ENCODE results near the gene ZNF195. TPM values are rescaled to one million over a fixed set of nuclear protein-coding genes. Genes with fewer than 3 reads are reported as not detected.

The ZNF195 gene
- total RNA-seq, 1 donor from 2014 or later = 72.2 TPM

- no peak for DNase-seq (ENCODE audit: low spot score)
- Histone ChIP-seq H2AFZ (replicated peaks) (no peak overlapping the region), H3K9me3 (ENCODE audit: low read depth) (no peaks in the 10 kb centered on the region), H3K4me1 (no peaks in the 10 kb centered on the region), H3K27me3 (no peaks in the 10 kb centered on the region), H3K36me3 (no peaks in the 10 kb centered on the region), H3F3A (ENCODE audit: low read depth) (peaks cover 4% of the 10 kb centered on the region), H3K4me3 (no peak overlapping the region), H3K79me2 (ENCODE audit: low read depth) (no peaks in the 10 kb centered on the region), H3K9ac (no peak overlapping the region), H4K20me1 (ENCODE audit: low read depth) (no peaks in the 10 kb centered on the region), H3K27ac (no peak overlapping the region), H3K4me2 (no peak overlapping the region)
- Mint-ChIP-seq H3K4me3 (no peak overlapping the region), H3K4me1 (no peaks in the 10 kb centered on the region), H3K27ac (no peak overlapping the region), H3K36me3 (peaks cover 27% of the 10 kb centered on the region), H3K27me3 (ENCODE audit: insufficient read depth, low read depth) (peaks cover 15% of the 10 kb centered on the region), H3K9me3 (peaks cover 33% of the 10 kb centered on the region)
- TF ChIP-seq EZH2phosphoT487 (IDR thresholded peaks at IDR 0.05) (no peak), CTCF (IDR thresholded peaks at IDR 0.05) (no peak), EZH2 (IDR thresholded peaks at IDR 0.05) (no peak)
Measured at GRCh38 chr11:3353066-3353465, 25.9 kb downstream of the ZNF195 start.

- H3F3A ChIP-seq (ENCODE audit: low read depth) = no peaks in the 10 kb centered on the region
- Mint-ChIP-seq H3K9me3 (peaks cover 34% of the 10 kb centered on the region), H3K36me3 (peaks cover 19% of the 10 kb centered on the region), H3K27ac (no peak overlapping the region), H3K27me3 (ENCODE audit: insufficient read depth, low read depth) (peaks cover 9% of the 10 kb centered on the region), H3K4me3 (no peak overlapping the region), H3K4me1 (no peaks in the 10 kb centered on the region)
- H3K4me1 ChIP-seq = no peaks in the 10 kb centered on the region
- no peaks in the 10 kb centered on the region for H3K36me3 ChIP-seq
- no peak for TF ChIP-seq EZH2phosphoT487 (IDR thresholded peaks at IDR 0.05)
- TF ChIP-seq CTCF (IDR thresholded peaks at IDR 0.05) = no peak
- no peak for TF ChIP-seq EZH2 (IDR thresholded peaks at IDR 0.05)
- H4K20me1 ChIP-seq (ENCODE audit: low read depth) = no peaks in the 10 kb centered on the region
- H3K9ac ChIP-seq = no peak overlapping the region
- H3K9me3 ChIP-seq (ENCODE audit: low read depth) = no peaks in the 10 kb centered on the region
- no peak overlapping the region for H3K4me2 ChIP-seq
- no peak for DNase-seq (ENCODE audit: low spot score)
- no peak overlapping the region for H3K27ac ChIP-seq
- no peaks in the 10 kb centered on the region for H3K79me2 ChIP-seq (ENCODE audit: low read depth)
- no peak overlapping the region for H3K4me3 ChIP-seq
- no peaks in the 10 kb centered on the region for H3K27me3 ChIP-seq
- H2AFZ ChIP-seq (replicated peaks) = no peak overlapping the region
Measured at GRCh38 chr11:3347127-3347526, 31.8 kb downstream of the ZNF195 start.

GRCh38 chr11:3346587-3346986 is 32.4 kb downstream of the ZNF195 start:
- peaks cover 19% of the 10 kb centered on the region for H3K36me3 Mint-ChIP-seq
- H3K27me3 Mint-ChIP-seq (ENCODE audit: insufficient read depth, low read depth) = peaks cover 9% of the 10 kb centered on the region
- Histone ChIP-seq H2AFZ (replicated peaks) (no peak overlapping the region), H4K20me1 (ENCODE audit: low read depth) (no peaks in the 10 kb centered on the region), H3K4me2 (no peak overlapping the region), H3K9ac (no peak overlapping the region), H3K4me3 (no peak overlapping the region), H3K27me3 (no peaks in the 10 kb centered on the region), H3F3A (ENCODE audit: low read depth) (no peaks in the 10 kb centered on the region), H3K79me2 (ENCODE audit: low read depth) (no peaks in the 10 kb centered on the region), H3K4me1 (no peaks in the 10 kb centered on the region), H3K27ac (no peak overlapping the region), H3K9me3 (ENCODE audit: low read depth) (no peaks in the 10 kb centered on the region), H3K36me3 (no peaks in the 10 kb centered on the region)
- no peak overlapping the region for H3K27ac Mint-ChIP-seq
- DNase-seq (ENCODE audit: low spot score) = no peak
- H3K9me3 Mint-ChIP-seq = peaks cover 34% of the 10 kb centered on the region
- H3K4me3 Mint-ChIP-seq = no peak overlapping the region
- H3K4me1 Mint-ChIP-seq = no peaks in the 10 kb centered on the region
- TF ChIP-seq EZH2 (IDR thresholded peaks at IDR 0.05) (no peak), CTCF (IDR thresholded peaks at IDR 0.05) (no peak), EZH2phosphoT487 (IDR thresholded peaks at IDR 0.05) (no peak)

Measured in neural progenitor cell (in vitro differentiated cells).